Esophagus muscularis mucosa (tissue), 4 donors: ENCODE results near the gene ATF6. TPM values are rescaled to one million over a fixed set of nuclear protein-coding genes. Genes with fewer than 3 reads are reported as not detected.

Experiments used
- DNase-seq: peaks from one replicate; pipeline ENCODE4 v3.0.0-alpha.2; 2017; ENCODE audit errors: extremely low spot score
- H3K27ac ChIP-seq, 4 donors: fragments of 200-600 bp; sonication (generic); replicated peaks in 1 of 4; 1 replicate in 3 of 4; 2 replicates in 1 of 4; pipeline ENCODE4 v1.5.1; 2016 to 2019; ENCODE audit warnings: mild to moderate bottlenecking in 1 of 4
- H3K27me3 ChIP-seq, 4 donors: fragments of 200-600 bp; sonication (generic); one replicate each; pipeline versions ENCODE4 v1.5.1 to v1.6.0; 2016 to 2019
- H3K36me3 ChIP-seq, 4 donors: fragments of 200-600 bp; sonication (generic); one replicate each; pipeline ENCODE4 v1.5.1; 2016 to 2019
- H3K4me1 ChIP-seq, 4 donors: fragments of 200-600 bp; sonication (generic); one replicate each; pipeline ENCODE4 v1.5.1; 2016 to 2019
- H3K4me3 ChIP-seq, 4 donors: fragments of 200-600 bp; sonication (generic); 1 replicate in 2 of 4; 2 replicates in 2 of 4; pipeline ENCODE4 v1.5.1; 2016 to 2019; ENCODE audit warnings: mild to moderate bottlenecking in 4 of 4, moderate library complexity in 1 of 4
- H3K9me3 ChIP-seq, 4 donors: fragments of 200-600 bp; sonication (generic); 1 replicate in 3 of 4; 2 replicates in 1 of 4; pipeline ENCODE4 v1.5.1; 2016 to 2019
- EP300 ChIP-seq: sonication (generic); formaldehyde crosslinking; IDR thresholded peaks from one replicate; pipeline ENCODE4 v1.6.1; 2017; ENCODE audit warnings: antibody characterized with exemption
- POLR2A ChIP-seq: fragments of 450-650 bp; IDR thresholded peaks from one replicate; pipeline ENCODE4 v1.6.1; 2017; ENCODE audit warnings: antibody characterized with exemption, moderate library complexity, mild to moderate bottlenecking, low read depth
- POLR2AphosphoS5 ChIP-seq, 2 donors: sonication (generic); formaldehyde crosslinking; IDR thresholded peaks; one replicate each; pipeline ENCODE4 v1.6.1; 2017; ENCODE audit warnings: antibody characterized with exemption in 2 of 2
- WGBS: methylation state at CpG from one replicate; pipeline ENCODE4 v1.1.5; 2018; 5-methylcytosine and 5-hydroxymethylcytosine counted together
- intact Hi-C: fragments of 100-400 bp; cut with DNase I; formaldehyde crosslinking; loops from one replicate; pipeline ENCODE4 v1.15.1; 2023
- total RNA-seq, 4 donors: library from RNA; depleted of rRNA; stranded (reverse); fragments of >200 nt; gene quantifications; one replicate each; pipeline versions ENCODE4 v1.1.0 to v1.2.1, GENCODE V29; 2016
- TF ChIP-seq, protein P1 (sequence below), 3 experiments: fragments of 200-600 bp in 2 of 3; fragments of 450-650 bp in 1 of 3; sonication (generic) in 2 of 3; IDR thresholded peaks; one replicate each; pipeline ENCODE4 v1.5.1; 2017 to 2019; ENCODE audit warnings: antibody characterized with exemption in 3 of 3, mild to moderate bottlenecking in 2 of 3, moderate library complexity in 1 of 3

The ATF6 gene
- total RNA-seq, 4 donors from 2014 or later, result 24.5 to 30.6 (median 27.4) TPM

DNA sequence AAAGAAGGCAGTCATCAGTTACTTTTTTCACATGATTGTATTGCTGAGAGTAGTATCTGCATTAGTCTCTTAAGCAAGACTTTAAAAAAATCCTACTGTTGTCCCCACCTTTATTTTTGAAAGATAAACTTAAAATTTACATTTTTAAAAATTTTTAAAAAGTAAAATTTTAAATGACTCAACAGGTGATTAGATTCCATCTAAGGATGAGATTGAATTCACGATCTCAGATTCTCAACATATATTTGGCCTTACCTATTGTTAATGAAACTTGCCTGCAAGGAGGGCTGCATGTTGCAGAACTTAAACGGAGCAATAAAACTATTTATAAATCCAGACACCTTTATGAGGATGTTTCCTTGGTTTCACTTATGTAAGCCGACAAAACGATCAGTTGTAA is 182.3 kb downstream of the ATF6 start:
- TF ChIP-seq POLR2A, result no peak
- TF ChIP-seq EP300, result no peak
- TF ChIP-seq POLR2AphosphoS5 (IDR thresholded peaks at IDR 0.05), result no peak
- TF ChIP-seq, protein P1, sequence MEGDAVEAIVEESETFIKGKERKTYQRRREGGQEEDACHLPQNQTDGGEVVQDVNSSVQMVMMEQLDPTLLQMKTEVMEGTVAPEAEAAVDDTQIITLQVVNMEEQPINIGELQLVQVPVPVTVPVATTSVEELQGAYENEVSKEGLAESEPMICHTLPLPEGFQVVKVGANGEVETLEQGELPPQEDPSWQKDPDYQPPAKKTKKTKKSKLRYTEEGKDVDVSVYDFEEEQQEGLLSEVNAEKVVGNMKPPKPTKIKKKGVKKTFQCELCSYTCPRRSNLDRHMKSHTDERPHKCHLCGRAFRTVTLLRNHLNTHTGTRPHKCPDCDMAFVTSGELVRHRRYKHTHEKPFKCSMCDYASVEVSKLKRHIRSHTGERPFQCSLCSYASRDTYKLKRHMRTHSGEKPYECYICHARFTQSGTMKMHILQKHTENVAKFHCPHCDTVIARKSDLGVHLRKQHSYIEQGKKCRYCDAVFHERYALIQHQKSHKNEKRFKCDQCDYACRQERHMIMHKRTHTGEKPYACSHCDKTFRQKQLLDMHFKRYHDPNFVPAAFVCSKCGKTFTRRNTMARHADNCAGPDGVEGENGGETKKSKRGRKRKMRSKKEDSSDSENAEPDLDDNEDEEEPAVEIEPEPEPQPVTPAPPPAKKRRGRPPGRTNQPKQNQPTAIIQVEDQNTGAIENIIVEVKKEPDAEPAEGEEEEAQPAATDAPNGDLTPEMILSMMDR (IDR thresholded peaks at IDR 0.05), result no peak
- Histone ChIP-seq H3K9me3 (no peaks in the 10 kb centered on the region), H3K27me3 (no peaks in the 10 kb centered on the region), H3K4me3 (no peak overlapping the region), H3K36me3 (peaks cover 0 to 10% (median 2%) of the 10 kb centered on the region in 4 donors), H3K27ac (no peak overlapping the region), H3K4me1 (peaks cover 3 to 16% (median 14%) of the 10 kb centered on the region in 4 donors)
- intact Hi-C loops, result no loop called here
- 57% methylated on average over 4 of the region's 4 CpGs for WGBS
- no peak for DNase-seq

DNA sequence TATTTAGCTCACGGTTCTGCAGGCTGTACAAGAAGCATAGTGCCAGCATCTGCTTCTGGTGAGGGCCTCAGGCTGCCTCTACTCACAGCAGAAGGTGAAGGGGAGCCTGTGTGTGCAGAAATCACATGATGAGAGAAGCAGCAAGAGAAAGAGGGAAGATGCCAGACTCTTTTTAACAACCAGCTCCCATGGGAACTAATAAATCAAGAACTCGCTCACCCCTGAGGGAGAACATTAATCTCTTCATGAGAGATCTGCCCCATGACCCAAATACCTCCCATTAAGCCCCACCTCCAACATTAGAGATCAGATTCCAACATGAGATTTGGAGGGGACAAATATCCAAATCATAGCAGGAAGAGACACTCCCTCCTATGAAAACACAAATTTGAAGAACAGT is 183.4 kb downstream of the ATF6 start:
- WGBS, result 100% methylated on average over 2 of the region's 2 CpGs
- Histone ChIP-seq H3K4me1 (peaks cover 3 to 26% (median 25%) of the 10 kb centered on the region in 4 donors), H3K36me3 (peaks cover 0 to 4% (median 1%) of the 10 kb centered on the region in 4 donors), H3K9me3 (no peaks in the 10 kb centered on the region), H3K4me3 (no peak overlapping the region), H3K27ac (no peak overlapping the region), H3K27me3 (no peaks in the 10 kb centered on the region)
- no peak for TF ChIP-seq POLR2AphosphoS5 (IDR thresholded peaks at IDR 0.05)
- TF ChIP-seq POLR2A, result no peak
- TF ChIP-seq, protein P1 (IDR thresholded peaks at IDR 0.05), result no peak
- TF ChIP-seq EP300, result no peak
- intact Hi-C loops, result no loop called here
- no peak for DNase-seq

DNA sequence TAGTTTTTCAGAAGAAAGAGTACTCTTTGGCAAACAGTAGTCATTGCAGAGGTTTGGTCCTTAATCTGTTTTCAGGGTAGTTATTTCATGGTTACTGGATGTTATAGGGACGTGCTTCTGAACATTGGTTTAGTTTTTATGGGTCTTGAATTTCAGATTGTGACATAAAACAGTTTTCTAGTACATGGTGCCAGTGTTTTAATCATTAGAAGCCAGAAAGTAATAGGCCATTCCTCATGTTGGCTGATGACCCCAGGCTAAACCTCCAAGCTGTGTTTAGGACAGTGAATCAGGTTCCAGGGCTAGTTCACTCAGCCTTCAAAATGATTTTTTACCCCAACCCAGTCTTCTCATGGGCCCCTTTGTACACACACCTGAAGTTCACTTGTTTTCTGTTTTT is 184.3 kb downstream of the ATF6 start:
- Histone ChIP-seq H3K4me1 (peaks cover 3 to 33% (median 29%) of the 10 kb centered on the region in 4 donors), H3K9me3 (no peaks in the 10 kb centered on the region), H3K27ac (no peak overlapping the region), H3K36me3 (no peaks in the 10 kb centered on the region), H3K27me3 (no peaks in the 10 kb centered on the region), H3K4me3 (no peak overlapping the region)
- intact Hi-C loops, result no loop called here
- 100% methylated on average over 1 of the region's 1 CpG for WGBS
- TF ChIP-seq EP300, result no peak
- TF ChIP-seq, protein P1 (IDR thresholded peaks at IDR 0.05), result no peak
- no peak for TF ChIP-seq POLR2AphosphoS5 (IDR thresholded peaks at IDR 0.05)
- TF ChIP-seq POLR2A, result no peak
- no peak for DNase-seq

DNA sequence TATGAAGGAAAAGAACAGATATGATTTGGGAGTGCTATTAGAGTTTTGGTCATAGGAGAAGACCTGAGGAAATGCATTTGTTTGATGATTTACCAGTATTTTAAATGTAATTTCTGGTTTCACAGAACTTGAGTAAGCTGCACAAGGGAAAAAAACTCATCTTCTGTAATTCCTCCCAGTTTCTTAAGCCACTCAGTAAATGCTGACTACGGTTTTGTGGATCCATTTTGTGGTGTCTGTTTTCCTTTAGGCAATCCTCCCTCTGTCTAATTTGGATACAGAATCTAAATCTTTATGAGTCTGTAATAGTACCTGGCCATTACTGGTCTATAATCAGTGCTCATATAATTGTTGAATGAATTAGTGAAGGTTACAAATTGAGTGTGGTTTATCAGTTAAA is 185.5 kb downstream of the ATF6 start:
- peaks cover 3 to 27% (median 24%) of the 10 kb centered on the region in 4 donors for H3K4me1 ChIP-seq
- DNase-seq, result no peak
- H3K36me3 ChIP-seq, result no peaks in the 10 kb centered on the region
- no peak overlapping the region for H3K4me3 ChIP-seq
- intact Hi-C loops, result no loop called here
- H3K9me3 ChIP-seq, result no peaks in the 10 kb centered on the region
- 86% methylated on average over 1 of the region's 1 CpG for WGBS
- no peaks in the 10 kb centered on the region for H3K27me3 ChIP-seq
- no peak for TF ChIP-seq POLR2AphosphoS5 (IDR thresholded peaks at IDR 0.05)
- TF ChIP-seq, protein P1 (IDR thresholded peaks at IDR 0.05), result no peak
- TF ChIP-seq EP300, result no peak
- no peak for TF ChIP-seq POLR2A
- no peak overlapping the region for H3K27ac ChIP-seq

DNA sequence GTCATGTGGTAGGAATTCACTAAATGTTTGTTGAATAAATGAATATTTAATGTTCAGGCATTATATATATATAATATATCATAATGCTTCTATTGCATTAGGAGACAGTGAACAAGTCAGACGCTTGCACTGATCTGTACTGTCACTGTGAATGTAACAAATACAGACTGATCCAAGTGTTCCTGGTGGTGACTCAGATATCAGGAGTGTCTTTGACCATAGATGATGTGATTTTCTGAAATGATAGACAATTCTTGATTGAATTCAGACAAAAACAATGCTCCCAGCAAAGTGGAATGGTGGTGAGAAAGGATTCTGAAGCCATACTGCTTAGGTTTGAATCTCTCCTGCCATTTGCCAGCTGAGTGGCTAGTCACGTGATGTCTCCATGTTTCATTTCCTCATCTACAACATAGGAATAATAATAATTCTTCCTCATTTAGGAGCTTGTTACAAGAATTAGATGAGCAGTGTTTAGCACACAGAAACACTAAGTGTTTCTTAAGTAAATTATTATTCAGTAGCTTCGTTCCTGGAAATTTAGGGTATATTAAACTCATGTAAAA is 186.6 kb downstream of the ATF6 start:
- TF ChIP-seq POLR2AphosphoS5 (IDR thresholded peaks at IDR 0.05) (no peak), POLR2A (no peak), EP300 (no peak)
- TF ChIP-seq, protein P1 (IDR thresholded peaks at IDR 0.05), result no peak
- 90% methylated on average over 3 of the region's 3 CpGs for WGBS
- H3K4me3 ChIP-seq, result no peak overlapping the region
- H3K27me3 ChIP-seq, result no peaks in the 10 kb centered on the region
- H3K36me3 ChIP-seq, result no peaks in the 10 kb centered on the region
- H3K27ac ChIP-seq, result no peak overlapping the region
- no peak for DNase-seq
- intact Hi-C loops, result no loop called here
- H3K4me1 ChIP-seq, result peaks cover 3 to 27% (median 24%) of the 10 kb centered on the region in 4 donors
- no peaks in the 10 kb centered on the region for H3K9me3 ChIP-seq
